Skeletal muscle cell (primary cell): ENCODE measurements around the gene PTPRT.

Experiments used
- DNase-seq: peaks from one replicate; pipeline ENCODE4 v3.0.0-alpha.2; 2010; ENCODE audit warnings: low read depth
- H3K4me3 ChIP-seq: 2 replicates; pipeline ENCODE4 v1.5.1; 2011; ENCODE audit warnings: low read depth, mild to moderate bottlenecking, control low read depth, low read length, moderate library complexity

The PTPRT gene

DNA sequence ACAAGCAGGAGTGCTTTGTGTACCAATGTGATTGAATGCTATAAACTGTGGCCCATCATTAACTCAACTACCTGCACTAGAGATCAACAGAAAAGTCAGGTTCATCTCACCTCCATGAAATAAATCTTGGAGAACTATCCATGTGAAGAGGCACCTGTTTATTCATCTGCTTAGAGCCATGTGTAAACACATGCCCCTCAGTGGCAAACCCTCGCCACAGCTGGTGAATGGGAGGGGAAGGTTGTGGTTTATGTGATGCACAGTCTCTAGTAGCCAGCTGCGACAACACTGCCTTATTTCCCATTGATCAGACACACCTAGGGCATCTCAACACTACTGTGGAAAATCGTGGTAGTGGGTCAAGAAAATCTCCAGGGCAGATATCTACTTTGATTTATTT lies 640.2 kb downstream of the PTPRT start:
- DNase-seq = no peak
- H3K4me3 ChIP-seq = no peak overlapping the region

DNA sequence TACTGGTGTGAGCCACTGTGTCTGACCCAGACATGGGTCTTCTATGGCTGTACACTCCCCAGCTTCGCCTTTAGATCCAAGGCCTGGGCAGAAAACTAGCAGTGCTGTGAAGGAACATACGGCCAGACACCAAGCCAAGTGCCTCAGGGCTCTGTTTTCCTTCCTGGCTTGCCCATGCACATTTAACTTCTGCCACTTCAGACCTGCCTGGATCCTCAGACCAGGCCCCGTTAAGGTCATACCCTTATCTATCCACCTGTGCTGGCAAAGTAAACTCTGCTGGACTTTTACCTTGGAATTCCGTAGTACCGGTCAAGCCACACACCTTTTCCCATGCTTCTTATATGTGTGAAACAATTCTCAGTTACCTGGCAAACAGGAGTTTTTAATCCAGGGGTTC lies 644.8 kb downstream of the PTPRT start:
- DNase-seq = no peak
- no peak overlapping the region for H3K4me3 ChIP-seq

DNA sequence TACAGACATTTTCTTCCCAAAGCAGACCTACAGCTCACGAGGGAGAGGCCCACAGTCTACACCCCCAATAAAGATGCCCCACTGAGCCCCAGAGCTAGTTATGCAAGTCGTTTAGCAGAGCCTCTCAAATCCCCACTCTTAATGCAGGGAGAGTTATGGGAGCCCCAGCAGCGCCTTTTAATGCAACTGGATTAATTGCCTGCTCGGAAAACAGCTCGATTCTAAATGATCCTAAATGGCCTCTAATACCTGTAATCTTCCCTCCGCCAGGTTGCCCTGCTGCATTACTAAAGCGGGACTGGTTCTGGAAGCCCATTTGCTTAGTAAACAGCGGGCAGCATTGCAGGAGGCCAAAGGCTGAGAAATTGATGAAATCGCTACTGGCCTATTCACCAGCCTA lies 656.9 kb downstream of the PTPRT start:
- DNase-seq = no peak
- H3K4me3 ChIP-seq = no peak overlapping the region

DNA sequence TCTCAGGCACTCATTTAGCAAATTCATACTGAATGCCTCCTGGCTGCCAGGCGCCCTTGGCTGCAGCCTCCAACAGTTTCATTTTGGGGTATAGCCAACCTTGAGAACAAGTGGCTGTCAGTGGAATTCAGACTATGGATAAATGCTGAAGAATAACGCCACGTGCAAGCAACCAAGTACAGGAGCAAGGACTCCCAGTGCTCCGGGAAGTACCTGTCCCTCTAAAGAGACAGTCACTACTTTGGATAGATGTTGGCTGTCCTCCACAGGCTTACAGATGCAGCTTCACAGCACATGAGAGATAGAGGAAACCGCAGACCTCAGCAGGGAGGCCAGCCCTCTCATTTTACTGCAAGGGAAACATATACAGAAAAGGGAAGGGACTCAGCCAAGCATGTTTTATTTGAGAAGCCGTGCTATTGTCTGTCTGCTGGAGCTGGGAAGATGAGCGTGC lies 658.2 kb downstream of the PTPRT start:
- no peak for DNase-seq
- H3K4me3 ChIP-seq = no peak overlapping the region

DNA sequence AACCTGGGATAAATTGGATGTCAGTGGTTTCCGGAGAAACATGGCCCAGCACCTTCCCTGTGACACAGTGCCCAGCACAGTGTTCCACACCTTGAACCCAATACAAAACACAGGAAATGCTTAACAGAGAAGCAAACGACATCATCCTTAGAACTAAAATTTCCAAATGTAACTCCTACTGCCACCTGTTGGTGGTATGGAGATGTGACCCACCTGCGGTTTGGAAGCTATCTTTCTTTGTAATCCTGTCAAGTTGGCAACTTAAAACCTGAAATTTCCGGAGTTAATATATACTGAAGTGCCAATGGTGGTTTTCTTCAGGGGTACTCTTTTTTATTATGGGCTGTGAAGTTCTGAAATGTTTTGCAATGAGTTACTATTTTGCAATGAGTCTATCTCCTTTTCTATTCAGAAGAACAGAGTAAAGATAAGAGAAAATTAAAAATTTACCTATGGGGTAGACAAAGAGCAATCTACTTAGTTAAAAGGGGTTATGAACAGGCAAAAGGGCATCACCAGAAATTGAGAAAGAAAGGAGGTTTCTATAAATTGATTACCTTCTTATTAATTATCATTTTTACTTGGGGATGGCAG lies 658.8 kb downstream of the PTPRT start:
- H3K4me3 ChIP-seq = no peak overlapping the region
- DNase-seq = no peak

DNA sequence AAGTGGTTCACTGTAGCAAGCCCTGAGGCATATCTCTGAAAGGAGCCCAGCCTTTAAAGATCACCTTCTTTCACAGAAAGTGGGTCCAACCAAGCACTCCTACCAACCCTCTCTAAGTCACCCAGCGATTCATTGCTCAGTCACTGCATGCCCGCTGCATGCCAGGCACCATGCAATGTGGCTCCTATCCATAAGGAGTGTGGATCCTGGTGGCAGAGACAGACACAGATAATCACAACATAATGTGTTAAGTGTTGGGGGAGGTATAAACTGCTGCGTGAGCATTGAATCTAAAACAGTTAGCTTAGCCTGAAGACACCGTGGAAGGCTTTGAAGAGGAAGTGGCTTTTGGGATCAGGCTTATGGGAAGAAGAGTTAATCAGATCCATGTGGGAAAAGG lies 659.5 kb downstream of the PTPRT start:
- H3K4me3 ChIP-seq = no peak overlapping the region
- no peak for DNase-seq

DNA sequence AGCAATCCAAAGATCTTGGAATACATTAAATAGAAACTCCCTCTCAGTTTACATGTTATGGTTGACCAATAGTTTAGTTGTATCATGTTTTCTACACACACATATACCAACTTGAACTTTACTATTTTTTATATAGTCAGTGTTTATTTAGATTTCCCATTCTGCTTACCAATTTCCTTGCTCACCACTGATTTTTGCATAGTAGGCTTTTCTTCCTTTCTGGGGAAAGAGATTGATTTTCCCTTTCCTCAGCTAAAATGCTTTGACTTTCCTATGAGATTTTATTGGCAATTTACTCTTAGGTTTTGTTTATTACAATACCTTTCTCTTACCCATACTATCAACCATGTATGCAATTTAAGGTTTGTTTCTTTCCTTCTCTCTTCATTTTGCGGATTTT lies 665.6 kb downstream of the PTPRT start:
- H3K4me3 ChIP-seq = no peak overlapping the region
- DNase-seq = no peak

DNA sequence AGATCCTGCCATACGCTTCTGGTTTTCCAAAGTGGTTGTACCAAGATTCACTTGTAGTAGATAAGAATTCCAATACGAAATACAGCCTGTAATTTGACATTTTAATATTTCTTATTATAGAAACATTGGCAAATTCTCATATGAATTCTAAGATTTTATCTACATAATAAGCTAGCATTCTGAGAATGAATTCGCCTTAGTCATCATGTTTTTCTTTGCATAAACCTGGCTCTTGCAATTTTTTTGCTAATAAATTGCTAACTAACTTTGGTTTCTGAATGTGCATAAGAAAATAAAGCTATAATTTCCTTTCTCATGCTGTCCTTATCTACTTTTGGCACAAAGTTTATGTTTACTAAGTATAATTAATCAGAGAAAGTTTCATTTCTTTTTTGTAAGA lies 673.0 kb downstream of the PTPRT start:
- no peak for DNase-seq
- no peak overlapping the region for H3K4me3 ChIP-seq

DNA sequence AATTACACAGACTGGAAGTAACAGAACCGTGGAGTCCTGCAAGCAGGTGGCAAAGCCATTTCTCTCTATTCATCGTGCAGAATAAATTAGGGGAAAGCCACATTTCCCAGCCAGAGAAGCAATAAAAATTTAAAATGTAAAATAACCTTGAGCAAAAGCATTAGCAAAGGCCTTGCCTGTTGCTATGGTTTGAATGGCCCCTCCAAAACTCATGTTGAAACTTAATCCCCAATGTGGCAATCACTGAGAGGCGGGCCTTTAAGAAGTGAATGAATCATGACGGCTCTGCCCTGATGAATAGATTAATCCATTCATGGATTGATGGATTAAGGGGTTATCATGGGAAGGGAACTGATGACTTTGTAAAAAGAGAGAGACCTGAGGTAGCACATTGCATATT lies 679.0 kb downstream of the PTPRT start:
- H3K4me3 ChIP-seq = no peak overlapping the region
- no peak for DNase-seq

DNA sequence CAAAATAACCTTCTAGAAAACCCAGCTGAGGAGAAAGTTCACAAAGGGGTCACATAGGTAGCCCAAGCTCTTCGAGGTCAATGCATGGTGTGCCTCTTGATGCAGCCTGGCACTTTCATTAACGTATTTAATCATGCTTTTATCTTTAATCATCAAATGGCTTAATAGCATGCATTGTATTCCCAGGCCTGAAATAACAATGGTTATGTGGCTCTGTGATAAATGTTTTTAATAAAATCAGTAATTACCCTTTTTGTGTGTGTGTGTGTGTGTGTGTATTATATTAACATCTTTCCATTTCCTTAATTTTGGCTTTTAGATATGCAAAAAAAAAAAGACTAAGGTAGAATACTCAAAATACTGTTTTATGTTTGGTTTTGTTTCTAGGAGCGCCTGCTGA lies 681.8 kb downstream of the PTPRT start:
- no peak overlapping the region for H3K4me3 ChIP-seq

DNA sequence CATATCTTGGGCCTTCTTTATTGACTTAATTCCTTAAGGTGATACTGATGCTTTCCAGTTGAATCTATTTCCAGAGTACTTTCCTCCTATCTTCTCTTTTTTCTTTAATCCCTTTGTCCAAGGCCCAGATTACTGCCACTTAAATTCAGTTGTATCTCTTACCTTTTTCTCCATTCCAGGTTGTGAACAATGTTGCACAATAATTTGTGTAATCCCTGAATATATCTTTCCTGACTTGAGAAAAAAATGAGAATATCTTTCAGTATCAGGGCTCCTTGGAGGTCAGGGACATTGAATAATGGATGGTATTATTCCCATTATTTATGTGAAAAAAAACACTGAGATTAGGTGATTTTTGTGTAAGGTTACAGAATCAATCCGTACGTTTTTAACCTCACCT lies 683.3 kb downstream of the PTPRT start:
- no peak overlapping the region for H3K4me3 ChIP-seq
- no peak for DNase-seq

More for the DNA sequence above, 681.8 kb downstream of the PTPRT start:
- no peak for DNase-seq

DNA sequence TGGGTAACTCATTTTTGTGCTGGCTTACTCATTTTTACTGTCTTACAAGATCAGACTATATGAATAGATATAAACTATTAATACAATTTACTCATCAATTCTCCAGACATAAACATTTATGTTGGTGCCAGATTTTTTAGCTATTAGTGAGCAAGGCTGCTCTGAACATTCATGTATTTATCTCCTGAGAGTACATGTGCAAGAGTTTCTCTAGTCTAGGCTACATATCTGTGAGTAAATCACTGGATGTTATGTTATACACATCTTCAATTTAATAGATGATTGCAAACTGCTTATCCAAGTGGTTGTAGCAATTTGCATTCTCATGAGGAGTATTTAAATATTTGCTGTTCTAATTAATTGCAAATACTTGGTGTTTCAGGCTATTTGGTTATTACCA lies 687.1 kb downstream of the PTPRT start:
- no peak for DNase-seq
- no peak overlapping the region for H3K4me3 ChIP-seq

DNA sequence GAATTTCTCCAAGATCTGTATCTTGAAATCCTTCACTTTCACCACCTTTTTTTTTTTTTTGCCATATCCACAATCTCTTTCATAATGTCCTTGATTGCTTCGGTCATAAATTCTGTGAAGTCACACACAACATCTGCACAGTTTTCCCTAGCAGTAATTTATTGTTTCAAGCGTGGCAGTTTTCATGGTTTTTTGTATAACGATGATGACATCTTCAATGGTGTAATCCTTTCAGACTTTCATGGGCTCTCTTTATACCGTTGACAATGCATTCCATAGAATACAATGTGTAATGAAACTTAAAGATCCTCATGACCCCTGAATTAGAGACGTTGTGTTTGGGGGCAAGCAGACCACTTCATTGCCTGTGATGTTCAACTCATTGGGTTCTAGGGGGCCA lies 693.1 kb downstream of the PTPRT start:
- no peak for DNase-seq
- no peak overlapping the region for H3K4me3 ChIP-seq

DNA sequence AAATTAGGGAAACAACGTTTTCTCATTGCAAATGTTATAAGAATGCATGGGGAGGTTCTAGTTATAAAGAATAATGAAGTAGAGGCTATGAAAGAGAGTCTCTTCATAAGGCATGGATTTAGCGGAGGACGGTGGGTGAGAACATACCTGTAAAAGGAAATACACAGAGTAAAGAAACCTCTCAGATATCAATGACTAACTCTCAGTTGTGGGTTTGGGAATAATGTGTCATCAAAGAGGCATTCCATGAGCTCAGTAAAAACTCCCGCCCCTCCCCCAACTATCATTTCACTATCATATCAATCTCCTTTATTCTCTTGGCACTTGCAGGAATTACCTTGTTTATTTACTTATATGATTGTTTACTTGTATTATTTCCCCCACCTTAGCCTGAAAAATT lies 695.4 kb downstream of the PTPRT start:
- no peak for DNase-seq
- no peak overlapping the region for H3K4me3 ChIP-seq

DNA sequence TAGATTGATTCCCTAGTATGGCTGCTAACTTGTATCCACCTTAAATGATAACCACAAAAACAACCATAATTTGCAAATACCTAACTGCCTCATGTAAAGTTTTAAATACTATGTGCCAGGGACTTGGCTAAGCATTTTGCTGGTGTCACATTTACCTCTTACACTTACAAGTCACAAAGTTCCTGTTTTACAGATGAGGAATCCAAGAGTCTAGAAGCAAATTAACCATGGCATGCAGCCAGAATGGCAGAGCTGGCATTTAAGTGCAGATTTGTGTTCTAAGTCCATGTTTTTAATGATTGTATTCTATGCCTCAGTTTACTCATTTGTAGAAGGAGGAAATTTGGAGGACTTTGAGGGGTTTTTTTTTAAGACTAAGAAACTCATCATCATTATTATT lies 696.7 kb downstream of the PTPRT start:
- DNase-seq = no peak
- no peak overlapping the region for H3K4me3 ChIP-seq

DNA sequence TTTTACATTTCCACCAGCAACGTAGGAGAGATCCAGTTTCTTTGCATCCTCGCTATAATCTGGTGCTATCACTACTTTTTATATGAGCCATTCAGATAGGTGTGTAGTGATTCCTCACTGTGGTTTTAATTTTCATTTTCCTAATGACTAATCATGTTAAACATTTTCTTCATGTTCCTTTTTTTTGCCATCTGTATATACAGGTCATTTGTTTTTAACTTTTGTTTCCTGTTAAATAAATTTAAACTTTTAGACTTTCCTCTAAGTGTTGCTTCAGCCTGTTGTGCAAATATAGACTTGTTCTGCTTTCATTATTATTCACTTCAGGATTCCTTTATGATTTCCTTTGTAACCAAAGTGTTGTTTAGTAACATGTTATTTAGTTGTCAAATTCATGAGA lies 697.4 kb downstream of the PTPRT start:
- no peak for DNase-seq
- H3K4me3 ChIP-seq = no peak overlapping the region

DNA sequence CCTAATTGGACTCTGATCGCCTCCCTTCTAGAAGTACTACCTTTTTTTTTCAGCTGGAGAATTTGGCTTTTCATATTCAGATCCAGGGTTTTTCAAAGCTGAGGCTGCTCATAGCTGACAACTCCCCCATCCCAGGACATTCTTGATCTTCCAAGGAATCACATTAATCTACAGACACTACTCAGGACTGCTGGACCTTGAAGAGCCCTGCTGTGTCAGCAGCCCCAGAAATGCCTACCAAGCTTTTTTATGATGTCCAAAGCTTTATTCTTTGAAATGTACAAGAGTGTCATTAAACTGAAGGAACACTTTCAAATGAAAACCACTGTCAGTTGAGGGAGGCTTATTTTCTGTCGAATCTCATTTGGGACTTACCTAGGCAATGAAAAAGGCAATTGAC lies 704.1 kb downstream of the PTPRT start:
- DNase-seq = no peak
- H3K4me3 ChIP-seq = no peak overlapping the region

DNA sequence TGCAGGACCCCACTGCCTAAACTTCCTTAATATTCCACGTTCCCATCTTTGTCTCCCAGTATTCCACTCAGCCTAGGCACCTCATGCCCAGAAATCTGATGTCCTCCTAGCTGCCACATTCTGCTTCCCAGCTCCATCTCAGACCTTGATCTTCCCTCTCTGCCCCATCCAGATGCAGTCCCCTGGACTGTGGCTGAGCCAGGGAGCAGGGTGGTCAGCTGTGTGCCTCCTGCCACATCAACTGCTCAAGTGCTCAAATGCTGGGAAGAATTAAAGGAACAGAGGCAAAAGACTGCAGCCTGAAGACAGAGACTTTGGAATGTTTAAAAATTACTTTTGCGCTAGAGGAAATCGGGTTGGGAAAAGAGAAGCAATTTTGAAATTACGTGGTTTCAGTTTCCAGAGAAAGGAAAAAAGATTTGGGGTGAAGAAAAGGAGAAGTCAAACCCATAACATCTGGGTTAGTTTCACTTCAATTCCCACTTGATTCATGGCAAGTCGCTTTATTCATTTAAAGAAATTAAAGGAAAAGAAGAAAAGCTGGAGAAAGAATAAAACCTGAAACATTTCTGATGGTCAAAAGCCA lies 704.8 kb downstream of the PTPRT start:
- DNase-seq = no peak

DNA sequence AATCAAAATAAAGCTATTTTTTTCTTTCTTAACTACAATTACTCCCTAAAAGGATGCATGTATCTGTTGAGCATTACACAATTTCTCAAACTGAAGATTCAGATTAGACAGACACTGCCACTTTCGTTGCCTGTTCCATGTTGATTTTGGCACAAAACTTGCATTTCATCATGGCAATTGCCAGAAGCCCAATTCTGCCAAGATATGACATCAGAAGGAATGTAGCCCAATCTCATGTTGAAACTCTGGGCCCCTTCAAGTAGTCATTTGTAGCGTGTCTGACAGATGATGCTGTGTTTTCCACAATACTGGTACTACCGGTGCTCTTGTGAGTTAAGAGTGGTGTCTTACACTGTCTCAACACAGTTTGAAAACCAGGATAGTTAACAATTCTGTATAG lies 705.4 kb downstream of the PTPRT start:
- DNase-seq = no peak
- no peak overlapping the region for H3K4me3 ChIP-seq

More for the DNA sequence above, 704.8 kb downstream of the PTPRT start:
- no peak overlapping the region for H3K4me3 ChIP-seq

DNA sequence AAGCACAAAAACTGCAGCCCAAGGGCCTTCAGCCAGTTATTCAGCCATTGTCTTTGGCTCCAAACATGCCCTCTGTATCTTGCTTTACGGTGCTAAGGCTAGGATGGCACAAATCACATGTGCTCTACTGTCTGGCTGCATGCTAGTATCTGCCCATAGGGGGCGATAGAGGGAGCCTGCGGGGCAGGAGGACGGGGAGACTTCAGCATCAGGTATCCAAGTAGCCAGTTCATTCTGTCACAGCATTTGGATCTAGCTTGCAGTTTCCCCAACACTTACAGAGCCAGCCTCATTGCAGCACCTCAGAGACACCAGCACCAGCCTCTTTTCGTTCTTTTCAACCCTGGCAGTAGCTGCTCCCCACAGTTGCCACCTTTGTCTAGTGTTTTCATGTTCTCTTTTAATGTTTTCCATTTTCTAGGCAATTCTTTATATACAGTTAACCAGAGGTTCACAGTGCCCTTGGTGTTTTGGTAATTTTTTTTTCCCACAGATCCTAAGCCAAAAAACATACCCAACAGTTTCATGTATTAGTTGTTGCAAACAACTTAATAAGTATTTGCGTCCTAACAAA lies 705.9 kb downstream of the PTPRT start:
- no peak overlapping the region for H3K4me3 ChIP-seq
- no peak for DNase-seq

DNA sequence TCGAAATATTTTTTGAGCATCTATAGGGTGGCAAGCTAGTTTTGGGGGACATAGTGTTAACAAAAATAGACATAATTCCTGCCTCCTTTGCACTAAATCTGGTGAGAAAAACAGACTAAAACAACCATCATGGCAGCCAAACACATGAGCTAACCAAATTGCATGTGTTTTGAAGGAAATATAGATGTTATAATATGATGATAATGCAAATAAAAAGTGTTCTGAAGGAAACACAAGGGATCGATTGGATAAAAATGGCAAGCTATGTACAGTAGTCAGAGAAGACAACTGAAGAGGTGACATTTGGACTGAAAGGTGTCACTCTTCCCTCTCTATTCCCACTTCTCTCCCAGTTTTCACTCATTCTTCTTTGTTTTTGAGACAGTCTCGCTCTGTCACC lies 706.9 kb downstream of the PTPRT start:
- H3K4me3 ChIP-seq = no peak overlapping the region
- DNase-seq = no peak
